Lung (tissue), 16 donors: ENCODE results near the gene TSPAN18. TPM values are rescaled to one million over a fixed set of nuclear protein-coding genes. Genes with fewer than 3 reads are reported as not detected.
A peak's percentile ranks its signal among the peaks of the same experiment; 100 is the strongest.

Experiments
- ATAC-seq: fragments of 200-7000 bp; cut with Tn5 transposase; one replicate; pipeline ENCODE4 v1.9.1; 2020; ENCODE audit warnings: moderate number of reproducible peaks; ENCODE audit not compliant: insufficient read depth, low FRiP score
- DNase-seq, 3 donors: peaks; one replicate each; pipeline ENCODE4 v3.0.0-alpha.2; 2013 to 2017
- H3K27ac ChIP-seq, 2 donors: one replicate each; pipeline ENCODE4 v1.5.1; 2013; ENCODE audit warnings: mild to moderate bottlenecking in 2 of 2, moderate library complexity in 2 of 2, control low read depth in 1 of 2, inconsistent platforms in 1 of 2, low read depth in 1 of 2, low read length in 1 of 2
- H3K27me3 ChIP-seq, 3 donors: one replicate each; pipeline ENCODE4 v1.5.1; 2013; ENCODE audit warnings: low read length in 2 of 3; ENCODE audit not compliant: control insufficient read depth in 3 of 3, insufficient read depth in 3 of 3
- H3K36me3 ChIP-seq, 4 donors: one replicate each; pipeline ENCODE4 v1.5.1; 2013; ENCODE audit warnings: low read length in 4 of 4, mild to moderate bottlenecking in 1 of 4, moderate library complexity in 1 of 4; ENCODE audit not compliant: control insufficient read depth in 4 of 4, insufficient read depth in 4 of 4
- H3K4me1 ChIP-seq, 5 donors: one replicate each; pipeline ENCODE4 v1.5.1; 2013; ENCODE audit warnings: low read length in 5 of 5, mild to moderate bottlenecking in 2 of 5, moderate library complexity in 1 of 5; ENCODE audit not compliant: control insufficient read depth in 5 of 5, insufficient read depth in 5 of 5
- H3K4me3 ChIP-seq: one replicate; pipeline ENCODE4 v1.5.1; 2013; ENCODE audit warnings: mild to moderate bottlenecking, control low read depth, moderate library complexity
- H3K9ac ChIP-seq, 2 donors: one replicate each; pipeline ENCODE4 v1.5.1; 2013; ENCODE audit warnings: low read length in 2 of 2, control low read depth in 1 of 2; ENCODE audit not compliant: insufficient read depth in 1 of 2
- H3K9me3 ChIP-seq, 4 donors: one replicate each; pipeline ENCODE4 v1.5.1; 2013; ENCODE audit warnings: low read length in 3 of 4, mild to moderate bottlenecking in 1 of 4, moderate library complexity in 1 of 4; ENCODE audit not compliant: control insufficient read depth in 4 of 4, insufficient read depth in 3 of 4
- CTCF ChIP-seq: IDR thresholded peaks from 2 replicates; pipeline ENCODE4 v1.5.1; 2012; ENCODE audit warnings: mild to moderate bottlenecking; ENCODE audit errors: control extremely low read depth, extremely low read depth
- WGBS, 2 donors: extraction: QIAGEN DNeasy Blood & Tissue Kit; methylation state at CpG; one replicate each; pipeline ENCODE4 v1.1.7; 2013; 5-methylcytosine and 5-hydroxymethylcytosine counted together
- long read RNA-seq, 5 donors: transcript quantifications; one replicate each; lab custom pipeline, GENCODE V29; 2026
- polyA plus RNA-seq, 2 donors: library from polyadenylated mRNA; stranded (reverse); fragments of 200-250 nt; gene quantifications; one replicate each; pipeline ENCODE4 v1.2.1, GENCODE V29; 2013
- total RNA-seq, 2 donors: library from RNA; depleted of rRNA in 1 of 2; stranded (reverse); fragments of >200 nt in 1 of 2; gene quantifications; one replicate each; pipeline ENCODE4 v1.2.1, GENCODE V29; 2014 to 2021
- donor health status: control.
- donor health status: control.
- donor health status: Bipolar disorder and iron deficiency.
- donor health status: healthy.
- donor health status: DM: yes; HTN: yes; CAD: no.

Gene TSPAN18
- total RNA-seq = 10 to 100 TPM; 18.3 to 40.7 TPM
- 10 to 100 TPM in 1 of 2 donors, 1 to 10 TPM in 1; 8.3 to 24.4 TPM for polyA plus RNA-seq
- long read RNA-seq, donor 1, full-length matches to known transcripts = 15 of 42 reads
- long read RNA-seq, donor 1, partial matches to known transcripts = 20 of 42 reads
- long read RNA-seq, donor 1, other reads (novel, unspliced or antisense) = 7 of 42 reads
- long read RNA-seq, donor 2, partial matches to known transcripts = 0 of 6 reads
- long read RNA-seq, donor 2, other reads (novel, unspliced or antisense) = 0 of 6 reads
- long read RNA-seq, donor 3, partial matches to known transcripts = 6 of 14 reads
- long read RNA-seq, donor 3, other reads (novel, unspliced or antisense) = 0 of 14 reads
- long read RNA-seq, donor 4, partial matches to known transcripts = 0 of 11 reads
- long read RNA-seq, donor 4, other reads (novel, unspliced or antisense) = 0 of 11 reads
- long read RNA-seq, donor 5, transcript TSPAN18-207 (10 exons, 3,316 nt) = major isoform, 20 of 43 reads
- long read RNA-seq, donor 5, transcript TSPAN18-210 (3 exons, 700 nt) = minor isoform, 5 of 43 reads
- long read RNA-seq, donor 5, partial matches to known transcripts = 0 of 43 reads
- long read RNA-seq, donor 5, other reads (novel, unspliced or antisense) = 14 of 43 reads

GRCh38 chr11:44726283-44727113 is at the start of gene TSPAN18:
Gene TSPAN18, plus strand, starts transcription at chr11:44726962. Its CDS starts 179,455 bp downstream, at chr11:44906417.
- Histone ChIP-seq H3K4me3 (peak within 1 kb of the TSS; percentile 60), H3K4me1 (peaks cover under 1 to 27% (median 9%) of the 10 kb centered on the region in 5 donors), H3K9ac (no peak within 1 kb of the TSS), H3K27ac (peak within 1 kb of the TSS; percentile 79 to 93), H3K36me3 (no peaks in the 10 kb centered on the region), H3K9me3 (no peaks in the 10 kb centered on the region), H3K27me3 (no peaks in the 10 kb centered on the region)
- ATAC-seq (no peak), DNase-seq (peak; percentile 46 to 70 (median 68))
- WGBS, 2 donors = 3 to 4% methylated on average over 21 to 61 of the region's 67 CpGs
- no peak for TF ChIP-seq CTCF

GRCh38 chr11:44680982-44681597 is 45.7 kb upstream of the TSPAN18 start:
- Histone ChIP-seq H3K4me1 (no peaks in the 10 kb centered on the region), H3K36me3 (no peaks in the 10 kb centered on the region), H3K27me3 (no peaks in the 10 kb centered on the region), H3K27ac (no peak overlapping the region), H3K4me3 (no peak overlapping the region), H3K9ac (no peak overlapping the region), H3K9me3 (no peaks in the 10 kb centered on the region)
- WGBS, 2 donors = 74 to 90% methylated on average over 9 of the region's 9 CpGs
- TF ChIP-seq CTCF = no peak
- DNase-seq (no peak), ATAC-seq (no peak)

- Histone ChIP-seq H3K9ac (no peak overlapping the region), H3K36me3 (no peaks in the 10 kb centered on the region), H3K4me3 (no peak overlapping the region), H3K9me3 (no peaks in the 10 kb centered on the region), H3K27ac (no peak overlapping the region), H3K4me1 (no peaks in the 10 kb centered on the region), H3K27me3 (no peaks in the 10 kb centered on the region)
- 90 to 93% methylated on average over 2 of the region's 2 CpGs for WGBS, 2 donors
- ATAC-seq (no peak), DNase-seq (no peak)
- no peak for TF ChIP-seq CTCF
Measured at GRCh38 chr11:44681698-44682097, 45.1 kb upstream of the TSPAN18 start.
